MM.1S (cell line): ENCODE measurements around the gene ADCY9.

Experiments used
- EZH2 ChIP-seq: fragments of 300-600 bp; sonication (generic); optimal IDR thresholded peaks from 2 replicates; pipeline ENCODE3; 2017; ENCODE audit warnings: low read depth, mild to moderate bottlenecking, antibody characterized with exemption, low read length, mixed read lengths
- EZH2phosphoT487 ChIP-seq: fragments of 300-600 bp; sonication (generic); IDR thresholded peaks from 2 replicates; pipeline ENCODE4 v1.6.1; 2018; ENCODE audit warnings: antibody characterized with exemption, low read length
- TF ChIP-seq, protein P1 (sequence below): fragments of 300-600 bp; sonication (generic); IDR thresholded peaks from 2 replicates; pipeline ENCODE4 v1.5.1; 2016; ENCODE audit warnings: antibody characterized with exemption, low read length, mixed read lengths

DNA sequence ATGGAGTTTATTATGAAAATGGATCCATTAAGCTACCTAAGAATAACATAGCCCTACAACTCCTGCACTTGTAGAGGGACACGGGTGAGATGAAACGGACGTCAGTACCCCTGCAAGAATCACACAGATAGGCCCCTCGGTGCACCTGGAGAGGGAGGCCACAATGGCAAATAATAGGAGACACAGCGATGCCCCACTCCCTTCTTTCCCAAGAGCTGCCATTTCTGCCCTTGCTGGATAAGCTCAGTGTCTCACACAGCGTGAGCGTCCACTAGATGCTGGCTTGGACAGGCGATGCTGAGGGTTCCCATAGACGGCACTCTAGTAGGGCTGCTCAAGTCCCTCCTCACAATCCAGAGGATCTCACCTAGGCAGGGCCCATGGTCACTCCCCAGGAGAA, 67.8 kb downstream of the ADCY9 start:
- TF ChIP-seq, protein P1, sequence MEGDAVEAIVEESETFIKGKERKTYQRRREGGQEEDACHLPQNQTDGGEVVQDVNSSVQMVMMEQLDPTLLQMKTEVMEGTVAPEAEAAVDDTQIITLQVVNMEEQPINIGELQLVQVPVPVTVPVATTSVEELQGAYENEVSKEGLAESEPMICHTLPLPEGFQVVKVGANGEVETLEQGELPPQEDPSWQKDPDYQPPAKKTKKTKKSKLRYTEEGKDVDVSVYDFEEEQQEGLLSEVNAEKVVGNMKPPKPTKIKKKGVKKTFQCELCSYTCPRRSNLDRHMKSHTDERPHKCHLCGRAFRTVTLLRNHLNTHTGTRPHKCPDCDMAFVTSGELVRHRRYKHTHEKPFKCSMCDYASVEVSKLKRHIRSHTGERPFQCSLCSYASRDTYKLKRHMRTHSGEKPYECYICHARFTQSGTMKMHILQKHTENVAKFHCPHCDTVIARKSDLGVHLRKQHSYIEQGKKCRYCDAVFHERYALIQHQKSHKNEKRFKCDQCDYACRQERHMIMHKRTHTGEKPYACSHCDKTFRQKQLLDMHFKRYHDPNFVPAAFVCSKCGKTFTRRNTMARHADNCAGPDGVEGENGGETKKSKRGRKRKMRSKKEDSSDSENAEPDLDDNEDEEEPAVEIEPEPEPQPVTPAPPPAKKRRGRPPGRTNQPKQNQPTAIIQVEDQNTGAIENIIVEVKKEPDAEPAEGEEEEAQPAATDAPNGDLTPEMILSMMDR = no peak
- TF ChIP-seq EZH2 (no peak), EZH2phosphoT487 (no peak)
